ENCODE measurements around the gene MED16.

The MED16 gene

GRCh38 chr19:866769-867300 lies 26.2 kb downstream of the MED16 start:
- Histone ChIP-seq H4K20me1 (ENCODE audit: insufficient read depth, low read length, poor library complexity, severe bottlenecking) (no peaks in the 10 kb centered on the region), H3K27me3 (ENCODE audit: insufficient read depth, low read length, poor library complexity, severe bottlenecking) (no peaks in the 10 kb centered on the region), H3K9ac (ENCODE audit: low read depth, low read length, poor library complexity, severe bottlenecking) (no peak overlapping the region), H3K4me1 (ENCODE audit: insufficient read depth, low read length, poor library complexity, severe bottlenecking) (no peaks in the 10 kb centered on the region), H3K9me3 (ENCODE audit: insufficient read depth, low read depth, low read length) (no peaks in the 10 kb centered on the region), H3K9me2 (replicated peaks; ENCODE audit: low read depth, low read length) (no peaks in the 10 kb centered on the region), H3K4me2 (ENCODE audit: low read depth, low read length, poor library complexity, severe bottlenecking) (no peak overlapping the region), H3K4me3 (ENCODE audit: low read length, poor library complexity, severe bottlenecking) (no peak overlapping the region), H3K36me3 (ENCODE audit: insufficient read depth, low read length) (no peaks in the 10 kb centered on the region; the same call in 1 of the 2 replicates), H2AFZ (ENCODE audit: low read length) (no peak overlapping the region), H3F3A (ENCODE audit: low read depth) (no peaks in the 10 kb centered on the region), H3K79me2 (ENCODE audit: insufficient read depth, low read length) (no peaks in the 10 kb centered on the region)
- TF ChIP-seq, protein P1, sequence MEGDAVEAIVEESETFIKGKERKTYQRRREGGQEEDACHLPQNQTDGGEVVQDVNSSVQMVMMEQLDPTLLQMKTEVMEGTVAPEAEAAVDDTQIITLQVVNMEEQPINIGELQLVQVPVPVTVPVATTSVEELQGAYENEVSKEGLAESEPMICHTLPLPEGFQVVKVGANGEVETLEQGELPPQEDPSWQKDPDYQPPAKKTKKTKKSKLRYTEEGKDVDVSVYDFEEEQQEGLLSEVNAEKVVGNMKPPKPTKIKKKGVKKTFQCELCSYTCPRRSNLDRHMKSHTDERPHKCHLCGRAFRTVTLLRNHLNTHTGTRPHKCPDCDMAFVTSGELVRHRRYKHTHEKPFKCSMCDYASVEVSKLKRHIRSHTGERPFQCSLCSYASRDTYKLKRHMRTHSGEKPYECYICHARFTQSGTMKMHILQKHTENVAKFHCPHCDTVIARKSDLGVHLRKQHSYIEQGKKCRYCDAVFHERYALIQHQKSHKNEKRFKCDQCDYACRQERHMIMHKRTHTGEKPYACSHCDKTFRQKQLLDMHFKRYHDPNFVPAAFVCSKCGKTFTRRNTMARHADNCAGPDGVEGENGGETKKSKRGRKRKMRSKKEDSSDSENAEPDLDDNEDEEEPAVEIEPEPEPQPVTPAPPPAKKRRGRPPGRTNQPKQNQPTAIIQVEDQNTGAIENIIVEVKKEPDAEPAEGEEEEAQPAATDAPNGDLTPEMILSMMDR (conservative IDR thresholded peaks at IDR 0.05; ENCODE audit: low read length): no peak
- no peak for TF ChIP-seq EZH2phosphoT487 (IDR thresholded peaks at IDR 0.05; ENCODE audit: borderline replicate concordance)

- Histone ChIP-seq H3K4me3 (ENCODE audit: low read length, poor library complexity, severe bottlenecking) (peak overlapping the region; percentile 55), H3K4me2 (ENCODE audit: low read depth, low read length, poor library complexity, severe bottlenecking) (peak overlapping the region; percentile 48)
Measured at GRCh38 chr19:863315-863620, 29.7 kb downstream of the MED16 start.

DNA sequence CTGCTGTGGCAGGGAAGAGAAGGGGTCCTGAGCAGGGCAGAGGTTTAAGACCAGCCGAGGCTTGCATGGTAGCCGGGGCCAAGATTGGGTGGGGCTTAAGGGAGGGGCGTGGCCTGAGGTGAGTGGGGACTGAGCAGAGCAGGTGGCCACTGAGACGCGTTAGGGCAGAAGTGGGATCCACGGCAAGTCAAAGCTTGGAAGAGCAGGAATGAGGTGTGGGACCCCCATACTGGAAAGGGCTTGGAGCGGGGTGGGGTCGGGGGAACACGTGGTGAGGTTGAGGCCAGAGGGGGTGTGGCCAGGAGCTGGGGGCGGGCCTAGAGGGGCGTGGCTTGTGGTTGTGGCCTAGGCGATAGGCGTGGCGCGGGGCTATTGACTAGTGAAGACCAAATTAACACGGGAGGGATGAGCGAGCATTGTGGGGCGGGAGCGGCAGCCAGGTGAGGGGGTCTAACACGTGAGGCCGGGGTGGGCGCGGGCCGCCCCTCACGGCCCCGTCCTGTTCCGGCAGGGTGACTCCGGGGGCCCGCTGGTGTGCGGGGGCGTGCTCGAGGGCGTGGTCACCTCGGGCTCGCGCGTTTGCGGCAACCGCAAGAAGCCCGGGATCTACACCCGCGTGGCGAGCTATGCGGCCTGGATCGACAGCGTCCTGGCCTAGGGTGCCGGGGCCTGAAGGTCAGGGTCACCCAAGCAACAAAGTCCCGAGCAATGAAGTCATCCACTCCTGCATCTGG lies 30.2 kb downstream of the MED16 start:
- Histone ChIP-seq H4K20me1 (ENCODE audit: insufficient read depth, low read length, poor library complexity, severe bottlenecking) (no peaks in the 10 kb centered on the region), H3K79me2 (ENCODE audit: insufficient read depth, low read length) (no peaks in the 10 kb centered on the region), H3K4me2 (ENCODE audit: low read depth, low read length, poor library complexity, severe bottlenecking) (no peak overlapping the region), H3K36me3 (ENCODE audit: insufficient read depth, low read length) (no peaks in the 10 kb centered on the region; the same call in 1 of the 2 replicates), H3K4me3 (ENCODE audit: low read length, poor library complexity, severe bottlenecking) (no peak overlapping the region), H2AFZ (ENCODE audit: low read length) (no peak overlapping the region), H3K9me2 (replicated peaks; ENCODE audit: low read depth, low read length) (no peaks in the 10 kb centered on the region), H3K9me3 (ENCODE audit: insufficient read depth, low read depth, low read length) (no peaks in the 10 kb centered on the region), H3K4me1 (ENCODE audit: insufficient read depth, low read length, poor library complexity, severe bottlenecking) (no peaks in the 10 kb centered on the region), H3K27me3 (ENCODE audit: insufficient read depth, low read length, poor library complexity, severe bottlenecking) (no peaks in the 10 kb centered on the region), H3K9ac (ENCODE audit: low read depth, low read length, poor library complexity, severe bottlenecking) (no peak overlapping the region), H3F3A (ENCODE audit: low read depth) (no peaks in the 10 kb centered on the region)
- TF ChIP-seq, protein P1 (conservative IDR thresholded peaks at IDR 0.05; ENCODE audit: low read length): no peak
- no peak for TF ChIP-seq EZH2phosphoT487 (IDR thresholded peaks at IDR 0.05; ENCODE audit: borderline replicate concordance)

More at GRCh38 chr19:863315-863620, 29.7 kb downstream of the MED16 start:
- H4K20me1 ChIP-seq (ENCODE audit: insufficient read depth, low read length, poor library complexity, severe bottlenecking): no peaks in the 10 kb centered on the region
- no peaks in the 10 kb centered on the region for H3K79me2 ChIP-seq (ENCODE audit: insufficient read depth, low read length)
- no peak overlapping the region for H3K9ac ChIP-seq (ENCODE audit: low read depth, low read length, poor library complexity, severe bottlenecking)
- no peak for TF ChIP-seq EZH2phosphoT487 (IDR thresholded peaks at IDR 0.05; ENCODE audit: borderline replicate concordance)
- TF ChIP-seq, protein P1 (conservative IDR thresholded peaks at IDR 0.05; ENCODE audit: low read length): no peak
- H3K9me3 ChIP-seq (ENCODE audit: insufficient read depth, low read depth, low read length): no peaks in the 10 kb centered on the region
- H3K9me2 ChIP-seq (replicated peaks; ENCODE audit: low read depth, low read length): no peaks in the 10 kb centered on the region
- H2AFZ ChIP-seq (ENCODE audit: low read length): no peak overlapping the region
- H3K36me3 ChIP-seq (ENCODE audit: insufficient read depth, low read length): no peaks in the 10 kb centered on the region; the same call in 1 of the 2 replicates
- no peaks in the 10 kb centered on the region for H3K4me1 ChIP-seq (ENCODE audit: insufficient read depth, low read length, poor library complexity, severe bottlenecking)
- H3K27me3 ChIP-seq (ENCODE audit: insufficient read depth, low read length, poor library complexity, severe bottlenecking): no peaks in the 10 kb centered on the region
- no peaks in the 10 kb centered on the region for H3F3A ChIP-seq (ENCODE audit: low read depth)
